NCI-H524 (cell line): ENCODE results near the gene CEACAM21.
"Not testable (repeated sequence)": the region's sequence is repeated elsewhere in the genome, so short reads cannot be mapped to it uniquely, and the experiment has no call there.

ENCODE experiments used
- DNase-seq, 2 experiments: peaks; one replicate each; lab custom pipeline; 2025; lab: John Stamatoyannopoulos, UW

Gene CEACAM21

GRCh38 chr19:41549884-41550283, 26.1 kb upstream of the CEACAM21 start:
- DNase-seq = no peak

DNA sequence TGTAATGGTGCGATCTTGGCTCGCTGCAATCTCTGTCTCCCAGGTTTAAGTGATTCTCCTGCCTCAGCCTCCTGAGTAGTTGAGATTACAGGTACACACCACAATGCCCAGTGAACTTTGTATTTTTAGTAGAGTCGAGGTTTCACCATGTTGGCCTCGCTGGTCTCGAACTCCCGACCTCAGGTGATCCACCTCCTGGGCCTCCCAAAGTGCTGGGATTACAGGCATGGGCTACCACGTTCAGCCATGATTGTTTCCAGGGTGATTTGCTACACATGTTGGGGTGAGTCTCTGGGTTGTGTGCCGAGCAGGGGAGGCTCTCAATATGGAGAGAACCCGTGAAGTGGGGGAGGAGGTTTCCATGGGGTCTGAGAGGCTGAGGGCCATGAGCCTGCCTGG, 24.8 kb upstream of the CEACAM21 start:
- DNase-seq = no peak

DNA sequence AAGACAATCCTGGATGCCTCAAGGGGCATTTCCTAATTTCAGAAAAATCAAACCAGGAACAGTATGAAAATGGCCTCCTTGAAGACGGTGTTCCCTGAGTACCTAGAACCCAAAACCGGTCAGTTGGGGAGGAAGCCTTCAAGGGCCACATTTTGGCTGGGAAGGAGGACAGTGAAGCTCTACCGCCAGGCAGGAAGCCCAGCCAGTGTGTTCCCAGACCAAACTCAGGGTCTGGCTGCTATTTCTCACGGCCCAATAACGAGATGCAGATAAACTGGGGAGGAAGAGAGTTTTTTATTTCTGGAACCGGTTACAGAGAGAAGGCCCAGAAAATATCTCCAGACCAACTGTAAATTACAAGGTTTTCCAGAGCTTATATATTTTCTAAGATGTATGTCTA, 24.3 kb upstream of the CEACAM21 start:
- no peak for DNase-seq

DNA sequence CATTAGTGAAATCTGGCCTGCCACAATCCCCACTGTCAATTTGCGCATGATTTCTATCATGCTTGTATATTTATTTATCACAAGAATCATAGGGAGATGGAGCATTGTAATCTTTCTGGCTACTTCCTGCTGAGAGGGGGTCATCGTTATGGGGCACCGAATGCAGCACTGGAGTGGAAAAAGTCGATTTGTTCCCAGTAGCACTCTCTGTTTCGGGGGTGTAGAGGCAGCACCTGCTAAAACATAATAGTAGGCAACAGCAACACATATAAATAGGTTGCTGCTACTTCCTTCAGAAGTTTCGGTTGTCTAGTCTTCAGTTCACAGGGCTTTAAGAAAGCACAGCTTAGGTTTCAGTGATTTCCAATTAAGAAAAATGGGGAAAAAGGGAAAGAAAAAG, 23.4 kb upstream of the CEACAM21 start:
- no peak for DNase-seq

GRCh38 chr19:41553804-41554203, 22.2 kb upstream of the CEACAM21 start:
- DNase-seq = no peak

GRCh38 chr19:41554907-41555306, 21.1 kb upstream of the CEACAM21 start:
- DNase-seq = no peak

GRCh38 chr19:41555748-41556147, 20.2 kb upstream of the CEACAM21 start:
- no peak for DNase-seq

DNA sequence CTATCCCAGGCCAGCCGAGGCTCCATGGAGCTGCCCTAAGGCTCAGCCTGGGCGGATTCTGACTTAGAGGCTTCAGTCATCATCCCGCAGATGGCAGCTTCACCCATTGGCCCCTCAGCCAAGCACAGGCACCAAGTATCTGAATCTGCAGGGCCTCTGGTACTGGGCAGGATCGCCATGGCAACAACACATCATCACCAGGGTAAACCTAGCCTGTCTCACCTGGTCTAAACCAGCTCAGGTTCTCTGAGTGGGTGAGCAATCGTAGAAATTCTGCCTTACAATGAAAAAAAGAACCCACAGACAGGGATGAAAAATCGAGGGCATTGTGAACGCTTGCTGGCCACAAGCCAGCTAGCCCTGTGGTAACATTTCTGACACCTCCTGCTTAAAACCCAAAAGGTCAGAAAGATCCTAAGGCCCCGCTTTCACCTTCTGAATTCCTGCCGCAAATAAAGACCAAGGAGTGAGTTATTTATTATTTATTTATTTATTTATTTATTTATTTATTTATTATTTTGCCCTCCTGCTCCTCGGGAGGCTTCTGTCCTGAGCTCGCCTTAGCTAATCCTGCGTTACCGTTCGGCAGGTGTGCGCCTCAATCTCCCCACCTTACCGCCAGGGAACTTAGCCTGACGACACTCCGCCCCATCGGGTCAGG, 12.0 kb upstream of the CEACAM21 start:
- no peak for DNase-seq

- DNase-seq = no peak
These were observed 11.2 kb upstream of the CEACAM21 start for GRCh38 chr19:41564515-41565378.

- no peak for DNase-seq
These were observed 10.6 kb upstream of the CEACAM21 start for GRCh38 chr19:41565379-41565720.

- no peak for DNase-seq
These were observed 10.0 kb upstream of the CEACAM21 start for GRCh38 chr19:41566001-41566400.

- DNase-seq = no peak
These were observed 6.3 kb upstream of the CEACAM21 start for GRCh38 chr19:41569481-41570150.

GRCh38 chr19:41570179-41570578, 5.8 kb upstream of the CEACAM21 start:
- no peak for DNase-seq

DNA sequence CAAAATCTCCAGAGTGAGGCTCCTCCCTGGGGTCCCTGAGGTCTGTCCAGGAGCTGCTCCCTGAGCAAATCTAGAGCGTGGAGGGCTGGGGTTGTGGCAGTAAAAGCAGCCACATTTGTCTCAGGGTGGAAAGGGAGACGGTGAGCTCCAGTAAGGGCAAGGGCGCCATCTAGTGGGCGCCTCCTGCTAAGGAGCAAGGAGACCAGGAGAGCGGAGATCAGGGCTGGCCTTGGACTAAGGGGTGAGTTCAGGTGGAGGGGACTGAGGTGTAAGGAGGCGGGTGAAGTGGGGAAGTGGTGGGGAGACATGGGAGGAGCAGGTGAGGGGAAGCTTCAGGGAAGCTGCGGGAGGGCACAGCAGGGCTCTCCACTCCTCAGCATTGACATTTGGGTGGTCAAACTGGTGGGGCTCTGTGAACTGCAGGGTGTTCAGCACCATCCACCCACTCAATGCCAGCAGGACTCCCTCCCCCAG, 5.3 kb upstream of the CEACAM21 start:
- peak; percentile 22 to 76 for DNase-seq

DNA sequence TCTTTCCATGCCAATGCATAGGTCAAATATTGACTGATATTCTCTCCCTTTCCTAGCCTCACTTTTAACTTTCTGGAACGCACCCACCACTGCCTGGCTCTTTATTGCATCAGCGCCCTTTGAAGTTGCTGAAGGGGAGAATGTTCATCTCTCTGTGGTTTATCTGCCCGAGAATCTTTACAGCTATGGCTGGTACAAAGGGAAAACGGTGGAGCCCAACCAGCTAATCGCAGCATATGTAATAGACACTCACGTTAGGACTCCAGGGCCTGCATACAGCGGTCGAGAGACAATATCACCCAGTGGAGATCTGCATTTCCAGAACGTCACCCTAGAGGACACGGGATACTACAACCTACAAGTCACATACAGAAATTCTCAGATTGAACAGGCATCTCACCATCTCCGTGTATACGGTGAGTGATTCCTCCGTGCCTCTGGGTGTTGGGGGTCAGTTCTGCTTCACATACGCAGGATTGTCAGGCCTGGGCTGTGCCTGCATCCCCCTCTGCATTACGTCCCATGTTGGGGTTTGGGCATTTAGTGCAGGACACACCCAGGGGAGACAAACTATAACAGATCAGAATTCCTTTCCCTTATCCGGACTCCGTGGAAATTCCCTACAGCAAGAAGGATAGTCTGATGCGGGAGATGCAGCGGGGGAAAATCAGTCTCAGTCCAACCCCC, 1.3 kb downstream of the CEACAM21 start:
- no peak for DNase-seq

- no peak for DNase-seq
These were observed 1.9 kb downstream of the CEACAM21 start for GRCh38 chr19:41577833-41578232.

- no peak for DNase-seq
These were observed 2.9 kb downstream of the CEACAM21 start for GRCh38 chr19:41578886-41579285.

- DNase-seq = not testable (repeated sequence)
These were observed 5.1 kb downstream of the CEACAM21 start for GRCh38 chr19:41581068-41581467.

DNA sequence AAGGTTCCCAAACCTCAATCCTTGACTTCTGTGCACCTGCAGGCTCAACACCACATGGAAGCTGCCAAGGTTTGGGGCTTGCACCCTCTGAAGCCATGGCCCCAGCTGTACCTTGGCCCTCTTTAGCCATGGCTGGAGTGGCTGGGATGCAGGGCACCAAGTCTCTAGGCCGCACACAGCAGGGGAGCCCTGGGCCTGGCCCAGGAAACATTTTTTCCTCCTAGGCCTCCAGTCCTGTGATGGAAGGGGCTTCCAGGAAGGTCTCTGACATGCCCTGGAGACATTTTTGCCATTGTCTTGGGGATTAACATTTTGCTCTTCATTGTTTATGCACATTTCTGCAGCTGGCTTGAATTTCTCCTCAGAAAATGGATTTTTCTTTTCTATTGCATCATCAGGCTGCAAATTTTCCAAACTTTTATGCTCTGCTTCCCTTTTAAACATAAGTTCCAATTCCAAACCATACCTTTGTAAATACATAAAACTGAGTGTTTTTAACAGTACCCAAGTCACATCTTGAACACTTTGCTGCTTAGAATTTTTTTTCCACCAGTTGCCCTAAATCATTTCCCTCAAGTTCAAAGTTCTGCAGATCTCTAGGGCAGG, 6.7 kb downstream of the CEACAM21 start:
- DNase-seq = not testable (repeated sequence)

- DNase-seq = no peak
These were observed 8.4 kb downstream of the CEACAM21 start for GRCh38 chr19:41584260-41584810.

DNA sequence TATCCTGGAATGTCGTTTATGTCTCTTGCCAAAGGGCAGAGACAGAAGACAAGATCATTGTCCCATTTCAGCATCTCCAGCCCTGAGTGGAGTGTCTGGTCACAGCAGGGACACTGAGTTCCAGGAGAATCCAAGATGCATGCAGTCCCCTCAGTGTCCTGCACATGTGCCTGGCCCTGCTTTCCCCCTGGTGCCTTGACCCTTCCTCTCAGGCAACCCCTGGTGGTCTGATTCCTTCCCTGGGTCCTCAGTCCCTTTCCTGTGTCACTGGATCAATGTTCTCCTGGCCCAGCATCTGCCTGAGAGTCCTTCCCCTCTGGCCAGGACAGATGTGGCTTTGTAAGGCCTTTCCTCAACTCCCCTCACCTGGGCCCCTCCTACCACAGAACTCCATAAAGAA, 9.0 kb downstream of the CEACAM21 start:
- DNase-seq = no peak

DNA sequence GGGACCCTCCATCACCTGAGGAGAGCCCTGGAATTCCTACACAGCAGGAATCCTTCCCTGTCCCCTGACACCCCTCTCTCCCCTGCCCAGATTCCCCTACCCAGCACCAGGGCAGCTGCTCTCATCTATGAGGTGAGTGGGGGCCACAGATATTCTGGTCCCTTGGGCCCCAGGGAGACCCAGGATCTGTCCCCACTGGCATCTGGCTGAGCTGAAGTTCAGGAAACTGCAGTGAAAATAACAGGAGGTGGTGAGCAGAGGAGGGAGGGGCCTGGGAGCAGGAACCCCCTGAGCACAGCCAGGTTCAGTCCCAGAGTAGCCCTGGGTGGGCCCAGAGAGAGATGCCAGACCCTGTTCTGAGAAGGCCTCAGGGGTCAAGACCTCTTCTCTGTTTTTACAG, 10.1 kb downstream of the CEACAM21 start:
- no peak for DNase-seq
